Left ventricle myocardium superior (tissue), 1 donor: Measurements from ENCODE around the gene TRPM2. TPM values are rescaled to one million over a fixed set of nuclear protein-coding genes. Genes with fewer than 3 reads are reported as not detected.
A peak's percentile ranks its signal among the peaks of the same experiment; 100 is the strongest.

Experiments
- ATAC-seq: fragments of 200-7000 bp; cut with Tn5 transposase; one replicate; pipeline ENCODE4 v1.9.1; 2020; ENCODE audit warnings: mild to moderate bottlenecking, moderate library complexity
- DNase-seq: peaks from one replicate; pipeline ENCODE4 v3.0.0-alpha.2; 2020
- intact Hi-C: fragments of 100-400 bp; cut with micrococcal nuclease; formaldehyde crosslinking; loops from one replicate; pipeline ENCODE4 v1.11.0; 2022
- total RNA-seq: library from RNA; stranded (reverse); fragmentation: NEBNext Ultra II Directional; extraction: Animal tissue kit (Norgen Biotek cat#: 25700); gene quantifications from one replicate; pipeline ENCODE4 v1.2.1, GENCODE V29; 2021
- donor health status: DM: no; HTN: yes; CAD: no; lungs with severe emphysema.

Gene TRPM2
- total RNA-seq, 1 donor from 2014 or later = 1.5 TPM

- intact Hi-C loops = no loop called here
- no peak for DNase-seq
- no peak for ATAC-seq
Measured at GRCh38 chr21:44434936-44435635, 81.7 kb downstream of the TRPM2 start.

- intact Hi-C loops = no loop called here
- DNase-seq = no peak
- ATAC-seq = no peak
Measured at GRCh38 chr21:44436111-44436611, 82.7 kb downstream of the TRPM2 start.

- intact Hi-C loops = no loop called here
- DNase-seq (no peak), ATAC-seq (no peak)
Measured at GRCh38 chr21:44436958-44437357, 83.5 kb downstream of the TRPM2 start.

- intact Hi-C loops = no loop called here
- DNase-seq (no peak), ATAC-seq (no peak)
Measured at GRCh38 chr21:44437371-44437695, 83.9 kb downstream of the TRPM2 start.

GRCh38 chr21:44437696-44438431 lies 84.4 kb downstream of the TRPM2 start:
- intact Hi-C loops = no loop called here
- peak; percentile 14 for ATAC-seq
- peak; percentile 15 for DNase-seq

- intact Hi-C loops = no loop called here
- DNase-seq (peak; percentile 89), ATAC-seq (peak; percentile 95)
Measured at GRCh38 chr21:44438531-44439210, 85.2 kb downstream of the TRPM2 start.

- intact Hi-C loops = no loop called here
- DNase-seq (no peak), ATAC-seq (peak; percentile 7)
Measured at GRCh38 chr21:44439211-44439600, 85.8 kb downstream of the TRPM2 start.

GRCh38 chr21:44440241-44441040 lies 87.0 kb downstream of the TRPM2 start:
- ATAC-seq (no peak), DNase-seq (peak; percentile 19)
- intact Hi-C loops = no loop called here

GRCh38 chr21:44441041-44441400 lies 87.6 kb downstream of the TRPM2 start:
- no peak for DNase-seq
- intact Hi-C loops = no loop called here
- no peak for ATAC-seq

- DNase-seq = peak; percentile 20
Measured at GRCh38 chr21:44441581-44442265, 88.3 kb downstream of the TRPM2 start.

GRCh38 chr21:44442266-44443125 lies 89.1 kb downstream of the TRPM2 start:
- intact Hi-C loops = no loop called here
- peak; percentile 14 for DNase-seq
- ATAC-seq = no peak

More at GRCh38 chr21:44441581-44442265, 88.3 kb downstream of the TRPM2 start:
- intact Hi-C loops = no loop called here
- no peak for ATAC-seq

GRCh38 chr21:44443291-44443890 lies 90.0 kb downstream of the TRPM2 start:
- intact Hi-C loops = no loop called here
- ATAC-seq = no peak
- no peak for DNase-seq

GRCh38 chr21:44443891-44444285 lies 90.5 kb downstream of the TRPM2 start:
- intact Hi-C loops = no loop called here
- no peak for ATAC-seq
- no peak for DNase-seq

GRCh38 chr21:44444286-44444931 lies 91.0 kb downstream of the TRPM2 start:
- intact Hi-C loops = no loop called here
- DNase-seq (no peak), ATAC-seq (no peak)

- intact Hi-C loops = no loop called here
- no peak for DNase-seq
- ATAC-seq = no peak
Measured at GRCh38 chr21:44445145-44445812, 91.9 kb downstream of the TRPM2 start.

GRCh38 chr21:44448651-44449131 lies 95.3 kb downstream of the TRPM2 start:
- no peak for ATAC-seq
- intact Hi-C loops = no loop called here
- peak; percentile 16 for DNase-seq
